Thoracic aorta (tissue), 2 donors: ENCODE measurements around the gene SMAP2. TPM values are rescaled to one million over a fixed set of nuclear protein-coding genes. Genes with fewer than 3 reads are reported as not detected.
A peak's percentile ranks its signal among the peaks of the same experiment; 100 is the strongest.
"Not testable (repeated sequence)": the region's sequence is repeated elsewhere in the genome, so short reads cannot be mapped to it uniquely, and the experiment has no call there.

Experiments used
- ATAC-seq: fragments of 150-250 bp; one replicate; pipeline ENCODE4 v1.8.0; 2017; ENCODE audit warnings: low read depth; ENCODE audit not compliant: insufficient number of reproducible peaks, low FRiP score
- DNase-seq: peaks from one replicate; pipeline ENCODE4 v3.0.0-alpha.2; 2020; ENCODE audit warnings: low spot score
- H3K27ac ChIP-seq, 2 donors: fragments of 200-600 bp; sonication (generic); 1 replicate in 1 of 2; 2 replicates in 1 of 2; pipeline ENCODE4 v1.5.1; 2016; ENCODE audit warnings: mild to moderate bottlenecking in 2 of 2, moderate library complexity in 2 of 2
- H3K27me3 ChIP-seq: fragments of 200-600 bp; sonication (generic); replicated peaks from 2 replicates; pipeline ENCODE4 v1.6.0; 2016; ENCODE audit warnings: mild to moderate bottlenecking; ENCODE audit not compliant: insufficient read depth
- H3K36me3 ChIP-seq: fragments of 200-600 bp; sonication (generic); one replicate; pipeline ENCODE4 v1.5.1; 2016
- H3K4me1 ChIP-seq, 2 donors: fragments of 200-600 bp; sonication (generic); 1 replicate in 1 of 2; 2 replicates in 1 of 2; pipeline versions ENCODE4 v1.5.1 to v1.6.0; 2016; ENCODE audit warnings: low read depth in 2 of 2, mild to moderate bottlenecking in 1 of 2; ENCODE audit not compliant: control insufficient read depth in 1 of 2
- H3K4me3 ChIP-seq: fragments of 200-600 bp; sonication (generic); 2 replicates; pipeline ENCODE4 v1.5.1; 2016; ENCODE audit warnings: mild to moderate bottlenecking
- H3K9me3 ChIP-seq: fragments of 200-600 bp; sonication (generic); 2 replicates; pipeline ENCODE4 v1.5.1; 2016
- total RNA-seq, 2 donors: library from RNA; depleted of rRNA; stranded (reverse); fragments of >200 nt; gene quantifications; one replicate each; pipeline versions ENCODE4 v1.1.0 to v1.2.3, GENCODE V29; 2016
- TF ChIP-seq, protein P1 (sequence below): fragments of 200-600 bp; sonication (generic); IDR thresholded peaks from one replicate; pipeline ENCODE4 v1.5.1; 2019; ENCODE audit warnings: antibody characterized with exemption

SMAP2 gene
- total RNA-seq, 2 donors from 2014 or later: 42.3 to 75.3 TPM

DNA sequence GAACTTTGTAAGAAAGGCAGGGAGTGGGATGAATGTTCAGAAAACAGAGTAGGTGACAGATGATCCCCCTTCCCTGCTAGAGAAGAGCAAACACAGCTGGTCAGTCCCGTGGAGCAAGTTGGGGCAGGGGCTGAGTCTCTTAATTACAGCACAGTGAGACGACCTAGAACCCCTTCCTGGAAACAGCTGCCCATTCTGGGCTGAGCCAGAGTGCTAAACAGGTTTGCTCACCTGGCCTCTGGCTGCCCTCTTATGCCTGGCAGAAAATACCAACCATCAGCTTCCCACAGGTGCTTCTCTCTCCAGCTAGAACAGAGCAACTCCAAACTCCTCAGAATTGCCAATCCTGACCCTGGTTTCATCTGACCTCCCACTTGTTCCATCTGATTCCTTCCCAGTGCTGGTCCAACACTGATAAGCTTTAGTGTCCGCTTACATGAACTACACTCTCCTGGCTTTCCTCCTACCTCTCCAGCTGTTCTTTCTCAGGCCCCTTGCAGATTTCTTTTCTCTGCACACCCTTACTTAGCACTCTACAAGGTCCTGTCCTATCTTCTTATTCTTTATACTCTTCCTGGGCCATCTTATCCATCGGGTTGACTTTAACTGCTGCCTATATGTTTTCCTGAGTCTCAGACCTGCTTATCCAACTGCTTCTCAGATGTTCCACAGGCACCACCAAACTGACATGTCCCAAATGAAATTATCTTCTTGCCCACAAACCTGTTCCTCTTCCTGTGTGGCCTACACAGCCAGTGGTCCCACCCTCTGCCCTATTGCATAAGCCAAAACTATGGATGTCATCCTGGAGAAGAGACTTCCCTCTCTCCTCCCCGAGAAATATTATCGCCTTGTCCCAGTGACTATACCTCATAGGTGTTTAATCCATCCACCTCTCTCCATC, 33.9 kb upstream of the SMAP2 start:
- no peaks in the 10 kb centered on the region for H3K27me3 ChIP-seq
- no peak overlapping the region for H3K27ac ChIP-seq
- no peaks in the 10 kb centered on the region for H3K36me3 ChIP-seq
- ATAC-seq: no peak
- DNase-seq: no peak
- TF ChIP-seq, protein P1, sequence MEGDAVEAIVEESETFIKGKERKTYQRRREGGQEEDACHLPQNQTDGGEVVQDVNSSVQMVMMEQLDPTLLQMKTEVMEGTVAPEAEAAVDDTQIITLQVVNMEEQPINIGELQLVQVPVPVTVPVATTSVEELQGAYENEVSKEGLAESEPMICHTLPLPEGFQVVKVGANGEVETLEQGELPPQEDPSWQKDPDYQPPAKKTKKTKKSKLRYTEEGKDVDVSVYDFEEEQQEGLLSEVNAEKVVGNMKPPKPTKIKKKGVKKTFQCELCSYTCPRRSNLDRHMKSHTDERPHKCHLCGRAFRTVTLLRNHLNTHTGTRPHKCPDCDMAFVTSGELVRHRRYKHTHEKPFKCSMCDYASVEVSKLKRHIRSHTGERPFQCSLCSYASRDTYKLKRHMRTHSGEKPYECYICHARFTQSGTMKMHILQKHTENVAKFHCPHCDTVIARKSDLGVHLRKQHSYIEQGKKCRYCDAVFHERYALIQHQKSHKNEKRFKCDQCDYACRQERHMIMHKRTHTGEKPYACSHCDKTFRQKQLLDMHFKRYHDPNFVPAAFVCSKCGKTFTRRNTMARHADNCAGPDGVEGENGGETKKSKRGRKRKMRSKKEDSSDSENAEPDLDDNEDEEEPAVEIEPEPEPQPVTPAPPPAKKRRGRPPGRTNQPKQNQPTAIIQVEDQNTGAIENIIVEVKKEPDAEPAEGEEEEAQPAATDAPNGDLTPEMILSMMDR: no peak
- H3K4me1 ChIP-seq: peaks cover 0 to 5% of the 10 kb centered on the region in 2 donors
- H3K9me3 ChIP-seq: no peaks in the 10 kb centered on the region
- H3K4me3 ChIP-seq: no peak overlapping the region

DNA sequence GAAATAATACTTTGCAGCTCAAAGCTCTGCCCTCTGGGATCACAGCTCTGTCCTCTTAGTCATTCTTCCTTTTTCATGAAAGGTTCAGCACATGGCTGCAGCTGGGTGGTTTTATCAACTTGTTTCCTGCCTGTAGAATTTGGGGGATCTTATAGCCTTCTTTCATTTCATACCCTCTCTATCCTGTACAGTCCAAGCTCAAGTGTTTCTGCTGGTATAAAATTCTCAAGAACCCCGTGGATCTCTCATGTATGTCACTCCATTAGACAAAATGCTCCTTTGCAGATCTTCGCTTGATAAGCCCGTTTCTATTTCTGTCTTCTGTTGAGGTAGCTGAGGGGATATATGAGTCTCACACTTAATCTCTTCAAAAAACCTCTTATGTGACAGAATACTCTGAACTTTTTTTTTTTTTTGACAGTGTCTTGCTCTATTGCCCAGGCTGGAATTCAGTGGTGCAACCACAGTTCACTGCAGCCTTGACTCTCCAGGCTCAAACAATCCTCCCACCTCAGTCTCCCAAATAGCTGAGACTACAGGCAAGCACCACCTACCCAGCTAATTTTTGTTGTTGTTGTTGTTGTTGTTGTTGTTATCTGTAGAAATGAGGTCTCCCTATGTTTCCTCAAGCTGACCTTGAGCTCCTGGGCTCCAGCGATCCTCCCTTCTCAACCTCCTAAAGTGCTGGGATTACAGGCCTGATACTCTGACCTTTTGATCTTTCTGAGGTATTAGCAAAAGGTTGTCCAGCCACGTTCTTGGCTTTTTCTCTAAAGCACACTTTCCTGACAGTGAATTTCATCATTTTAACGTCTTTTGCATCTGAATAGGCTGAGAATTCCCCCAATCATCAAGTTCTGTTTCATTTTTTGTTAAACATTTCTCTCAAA, 31.8 kb upstream of the SMAP2 start:
- ATAC-seq (no peak), DNase-seq (no peak)
- no peaks in the 10 kb centered on the region for H3K36me3 ChIP-seq
- no peaks in the 10 kb centered on the region for H3K27me3 ChIP-seq
- H3K4me3 ChIP-seq: no peak overlapping the region
- no peak overlapping the region for H3K27ac ChIP-seq
- TF ChIP-seq, protein P1: no peak
- H3K9me3 ChIP-seq: no peaks in the 10 kb centered on the region
- H3K4me1 ChIP-seq: peaks cover 0 to 5% of the 10 kb centered on the region in 2 donors

DNA sequence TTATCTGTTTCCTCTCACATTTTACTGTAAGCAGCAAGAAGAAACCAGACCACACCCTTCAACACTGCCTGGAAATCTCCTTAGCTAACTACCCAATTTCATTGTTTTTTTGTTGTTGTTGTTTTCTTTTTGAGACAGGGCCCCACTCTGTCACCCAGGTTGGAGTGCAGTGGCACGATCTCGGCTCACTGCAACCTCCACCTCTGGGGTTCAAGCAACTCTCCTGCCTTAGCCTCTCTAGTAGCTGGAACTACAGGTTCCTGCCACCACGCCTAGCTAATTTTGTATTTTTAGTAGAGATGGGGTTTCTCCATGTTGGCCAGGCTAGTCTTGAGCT, 31.2 kb upstream of the SMAP2 start:
- not testable (repeated sequence) for H3K36me3 ChIP-seq, ATAC-seq, H3K4me3 ChIP-seq, H3K9me3 ChIP-seq, DNase-seq, H3K27me3 ChIP-seq, H3K4me1 ChIP-seq, H3K27ac ChIP-seq

DNA sequence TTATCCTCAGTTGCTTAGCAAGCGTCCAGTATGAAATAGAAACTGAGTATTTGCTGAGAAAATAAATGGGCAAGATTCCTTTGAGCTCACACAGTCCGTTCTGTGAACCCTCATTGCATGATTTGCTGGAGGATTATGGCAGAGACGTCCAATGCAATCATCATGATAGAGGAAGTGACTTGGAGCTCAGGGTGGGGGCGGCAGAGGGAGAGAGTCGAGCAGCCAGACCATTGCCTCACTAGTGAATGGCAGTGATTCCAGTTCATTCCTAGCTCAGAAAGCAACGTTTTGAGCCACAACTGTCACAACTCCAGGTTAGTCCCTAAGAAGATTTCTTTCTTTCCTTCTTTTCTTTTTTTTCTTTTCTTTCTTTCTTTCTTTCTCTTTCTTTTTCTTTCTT, 28.9 kb upstream of the SMAP2 start:
- no peak overlapping the region for H3K27ac ChIP-seq
- DNase-seq: peak; percentile 9
- TF ChIP-seq, protein P1: no peak
- H3K4me1 ChIP-seq: no peaks in the 10 kb centered on the region
- H3K9me3 ChIP-seq: no peaks in the 10 kb centered on the region
- peak overlapping the region; percentile 31 for H3K4me3 ChIP-seq
- no peak for ATAC-seq
- no peaks in the 10 kb centered on the region for H3K36me3 ChIP-seq
- no peaks in the 10 kb centered on the region for H3K27me3 ChIP-seq

DNA sequence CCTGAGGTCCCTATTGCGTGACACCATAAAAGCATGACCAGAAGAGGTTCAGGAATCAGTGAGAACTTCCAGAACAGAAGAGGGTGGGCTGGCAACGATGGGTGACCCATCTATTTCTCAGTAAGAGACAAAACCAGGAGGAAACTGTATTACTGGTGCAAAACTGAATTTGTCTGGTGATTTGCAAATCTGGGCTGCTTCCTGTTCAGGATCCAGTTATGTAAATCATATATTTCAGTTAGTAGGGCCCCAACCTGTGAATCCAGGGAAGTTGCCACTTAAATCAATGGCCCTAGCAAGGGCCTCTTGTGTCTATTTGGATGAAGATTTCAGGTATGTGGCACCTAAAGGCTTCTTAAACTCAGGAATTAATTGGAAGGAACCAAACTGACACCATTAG, 23.1 kb upstream of the SMAP2 start:
- ATAC-seq: no peak
- DNase-seq: no peak
- Histone ChIP-seq H3K4me3 (no peak overlapping the region), H3K27ac (no peak overlapping the region), H3K4me1 (no peaks in the 10 kb centered on the region), H3K27me3 (no peaks in the 10 kb centered on the region), H3K36me3 (no peaks in the 10 kb centered on the region), H3K9me3 (no peaks in the 10 kb centered on the region)
- TF ChIP-seq, protein P1: no peak
